ENCODE measurements around the gene SLX4.

SLX4 gene

GRCh38 chr16:3581392-3581791, 30.0 kb downstream of the SLX4 start:
- Histone ChIP-seq H3K36me3 (ENCODE audit: control insufficient read depth, insufficient read depth, low read length) (no peaks in the 10 kb centered on the region), H3K4me1 (ENCODE audit: control insufficient read depth, insufficient read depth, low read length, poor library complexity, severe bottlenecking) (peaks cover 17% of the 10 kb centered on the region), H3K9me3 (ENCODE audit: control insufficient read depth, low read length) (no peaks in the 10 kb centered on the region), H3K4me3 (ENCODE audit: insufficient read depth, low read depth, low read length, poor library complexity, severe bottlenecking) (no peak overlapping the region), H3K27ac (ENCODE audit: insufficient read depth, low read length, poor library complexity, severe bottlenecking) (no peak overlapping the region), H3K27me3 (replicated peaks; ENCODE audit: control insufficient read depth, insufficient read depth, low read length, poor library complexity, severe bottlenecking) (no peaks in the 10 kb centered on the region)
- DNase-seq: no peak

- Histone ChIP-seq H3K36me3 (ENCODE audit: control insufficient read depth, insufficient read depth, low read length) (no peaks in the 10 kb centered on the region), H3K27ac (ENCODE audit: insufficient read depth, low read length, poor library complexity, severe bottlenecking) (no peak overlapping the region), H3K4me1 (ENCODE audit: control insufficient read depth, insufficient read depth, low read length, poor library complexity, severe bottlenecking) (peaks cover 19% of the 10 kb centered on the region), H3K27me3 (replicated peaks; ENCODE audit: control insufficient read depth, insufficient read depth, low read length, poor library complexity, severe bottlenecking) (no peaks in the 10 kb centered on the region), H3K4me3 (ENCODE audit: insufficient read depth, low read depth, low read length, poor library complexity, severe bottlenecking) (no peak overlapping the region), H3K9me3 (ENCODE audit: control insufficient read depth, low read length) (no peaks in the 10 kb centered on the region)
- no peak for DNase-seq
Observed at GRCh38 chr16:3580686-3581085, 30.7 kb downstream of the SLX4 start.

GRCh38 chr16:3580251-3580651, 31.2 kb downstream of the SLX4 start:
- no peak for DNase-seq
- Histone ChIP-seq H3K27me3 (replicated peaks; ENCODE audit: control insufficient read depth, insufficient read depth, low read length, poor library complexity, severe bottlenecking) (no peaks in the 10 kb centered on the region), H3K27ac (ENCODE audit: insufficient read depth, low read length, poor library complexity, severe bottlenecking) (peak overlapping the region; percentile 7), H3K4me3 (ENCODE audit: insufficient read depth, low read depth, low read length, poor library complexity, severe bottlenecking) (no peak overlapping the region), H3K4me1 (ENCODE audit: control insufficient read depth, insufficient read depth, low read length, poor library complexity, severe bottlenecking) (peaks cover 23% of the 10 kb centered on the region), H3K36me3 (ENCODE audit: control insufficient read depth, insufficient read depth, low read length) (no peaks in the 10 kb centered on the region), H3K9me3 (ENCODE audit: control insufficient read depth, low read length) (no peaks in the 10 kb centered on the region)

- Histone ChIP-seq H3K27me3 (replicated peaks; ENCODE audit: control insufficient read depth, insufficient read depth, low read length, poor library complexity, severe bottlenecking) (no peaks in the 10 kb centered on the region), H3K27ac (ENCODE audit: insufficient read depth, low read length, poor library complexity, severe bottlenecking) (no peak overlapping the region), H3K4me1 (ENCODE audit: control insufficient read depth, insufficient read depth, low read length, poor library complexity, severe bottlenecking) (peaks cover 26% of the 10 kb centered on the region), H3K9me3 (ENCODE audit: control insufficient read depth, low read length) (no peaks in the 10 kb centered on the region), H3K4me3 (ENCODE audit: insufficient read depth, low read depth, low read length, poor library complexity, severe bottlenecking) (no peak overlapping the region), H3K36me3 (ENCODE audit: control insufficient read depth, insufficient read depth, low read length) (no peaks in the 10 kb centered on the region)
- DNase-seq: no peak
Observed at GRCh38 chr16:3579776-3580175, 31.6 kb downstream of the SLX4 start.

GRCh38 chr16:3578610-3579551, 32.5 kb downstream of the SLX4 start:
- Histone ChIP-seq H3K9me3 (ENCODE audit: control insufficient read depth, low read length) (no peaks in the 10 kb centered on the region), H3K4me1 (ENCODE audit: control insufficient read depth, insufficient read depth, low read length, poor library complexity, severe bottlenecking) (peaks cover 31% of the 10 kb centered on the region), H3K27ac (ENCODE audit: insufficient read depth, low read length, poor library complexity, severe bottlenecking) (peak overlapping the region; percentile 77), H3K4me3 (ENCODE audit: insufficient read depth, low read depth, low read length, poor library complexity, severe bottlenecking) (peak overlapping the region; percentile 81), H3K36me3 (ENCODE audit: control insufficient read depth, insufficient read depth, low read length) (no peaks in the 10 kb centered on the region), H3K27me3 (replicated peaks; ENCODE audit: control insufficient read depth, insufficient read depth, low read length, poor library complexity, severe bottlenecking) (no peaks in the 10 kb centered on the region)
- peak in 2 of 3 donors; percentile 39 for DNase-seq

DNA sequence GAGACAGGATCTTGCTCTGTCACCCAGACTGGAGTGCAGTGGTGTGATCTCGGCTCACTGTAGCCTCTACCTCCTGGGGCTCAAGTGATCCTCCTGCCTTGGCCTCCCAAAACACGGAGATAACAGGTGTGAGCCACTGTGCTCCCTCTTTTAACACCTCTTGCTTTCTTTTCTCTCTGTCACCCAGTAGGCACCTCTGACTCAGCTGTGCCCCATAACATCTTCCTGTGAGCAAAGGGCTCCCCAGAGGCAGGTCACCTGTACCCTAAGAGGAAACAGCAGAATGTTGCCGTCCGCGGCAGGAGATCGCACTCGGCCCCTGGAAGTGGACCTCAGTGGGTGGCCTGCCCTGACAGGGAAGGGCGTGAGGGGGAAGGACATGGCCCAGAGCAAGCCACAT, 33.3 kb downstream of the SLX4 start:
- Histone ChIP-seq H3K27ac (ENCODE audit: insufficient read depth, low read length, poor library complexity, severe bottlenecking) (peak overlapping the region; percentile 77), H3K4me1 (ENCODE audit: control insufficient read depth, insufficient read depth, low read length, poor library complexity, severe bottlenecking) (peaks cover 31% of the 10 kb centered on the region), H3K9me3 (ENCODE audit: control insufficient read depth, low read length) (no peaks in the 10 kb centered on the region), H3K27me3 (replicated peaks; ENCODE audit: control insufficient read depth, insufficient read depth, low read length, poor library complexity, severe bottlenecking) (no peaks in the 10 kb centered on the region), H3K36me3 (ENCODE audit: control insufficient read depth, insufficient read depth, low read length) (no peaks in the 10 kb centered on the region), H3K4me3 (ENCODE audit: insufficient read depth, low read depth, low read length, poor library complexity, severe bottlenecking) (peak overlapping the region; percentile 81)
- DNase-seq: peak; percentile 21 to 36 (median 26)

- H3K4me1 ChIP-seq (ENCODE audit: control insufficient read depth, insufficient read depth, low read length, poor library complexity, severe bottlenecking): peaks cover 31% of the 10 kb centered on the region
- H3K9me3 ChIP-seq (ENCODE audit: control insufficient read depth, low read length): no peaks in the 10 kb centered on the region
- H3K27ac ChIP-seq (ENCODE audit: insufficient read depth, low read length, poor library complexity, severe bottlenecking): peak within 1 kb of the TSS; percentile 77
- H3K4me3 ChIP-seq (ENCODE audit: insufficient read depth, low read depth, low read length, poor library complexity, severe bottlenecking): peak within 1 kb of the TSS; percentile 81
- H3K36me3 ChIP-seq (ENCODE audit: control insufficient read depth, insufficient read depth, low read length): no peaks in the 10 kb centered on the region
- H3K27me3 ChIP-seq (replicated peaks; ENCODE audit: control insufficient read depth, insufficient read depth, low read length, poor library complexity, severe bottlenecking): no peaks in the 10 kb centered on the region
- peak; percentile 24 to 25 (median 24) for DNase-seq
Observed at GRCh38 chr16:3577302-3577752, 34.1 kb downstream of the SLX4 start, which contains the start of gene NLRC3. Gene NLRC3, minus strand, starts transcription at chr16:3577403. Its CDS starts 12,367 bp downstream, at chr16:3565036.

DNA sequence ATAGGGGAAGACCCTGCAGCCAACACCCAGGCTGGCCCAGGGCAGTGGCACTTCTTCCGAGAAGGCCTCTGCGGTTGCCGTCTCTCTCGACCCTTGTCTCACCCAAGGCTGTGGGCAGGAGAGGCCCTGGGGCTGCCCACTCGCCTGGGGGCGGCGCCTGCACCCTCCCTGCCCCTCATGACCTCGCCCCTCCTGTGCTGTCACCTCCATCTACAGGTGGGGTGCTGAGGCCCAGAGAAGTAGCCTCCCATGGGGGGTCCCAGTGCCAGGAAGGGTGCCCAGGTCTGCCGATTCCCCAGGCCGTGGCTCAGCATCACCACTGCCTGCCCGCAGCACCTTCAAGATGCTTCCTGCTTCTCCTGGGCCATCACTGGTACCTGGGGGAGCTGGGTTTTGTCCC, 35.2 kb downstream of the SLX4 start:
- H3K27ac ChIP-seq (ENCODE audit: insufficient read depth, low read length, poor library complexity, severe bottlenecking): peak overlapping the region; percentile 77
- peak overlapping the region; percentile 81 for H3K4me3 ChIP-seq (ENCODE audit: insufficient read depth, low read depth, low read length, poor library complexity, severe bottlenecking)
- H3K27me3 ChIP-seq (replicated peaks; ENCODE audit: control insufficient read depth, insufficient read depth, low read length, poor library complexity, severe bottlenecking): no peaks in the 10 kb centered on the region
- DNase-seq: no peak
- peaks cover 31% of the 10 kb centered on the region for H3K4me1 ChIP-seq (ENCODE audit: control insufficient read depth, insufficient read depth, low read length, poor library complexity, severe bottlenecking)
- H3K36me3 ChIP-seq (ENCODE audit: control insufficient read depth, insufficient read depth, low read length): peaks cover under 1% of the 10 kb centered on the region
- no peaks in the 10 kb centered on the region for H3K9me3 ChIP-seq (ENCODE audit: control insufficient read depth, low read length)

DNA sequence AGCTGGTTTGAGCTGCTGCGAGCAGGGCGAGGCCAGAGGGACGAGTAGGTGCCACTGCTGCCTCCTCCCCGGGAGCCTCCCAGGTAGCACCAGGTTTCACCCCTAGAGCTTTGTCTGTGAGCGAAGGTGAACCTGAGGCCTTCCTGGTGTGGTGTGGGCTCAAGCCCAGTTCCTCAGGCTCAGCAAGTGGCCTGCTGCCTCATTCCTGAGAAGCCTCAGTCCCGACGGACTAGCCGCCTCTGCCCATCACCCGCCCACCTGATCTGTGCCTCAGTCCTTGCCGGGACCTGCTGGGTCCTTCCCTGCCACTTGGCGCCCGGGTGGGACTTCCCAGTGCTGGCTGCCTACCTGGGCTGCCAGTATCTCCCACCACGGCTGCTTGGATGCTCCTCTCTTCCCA, 35.9 kb downstream of the SLX4 start:
- DNase-seq: no peak
- peaks cover 31% of the 10 kb centered on the region for H3K4me1 ChIP-seq (ENCODE audit: control insufficient read depth, insufficient read depth, low read length, poor library complexity, severe bottlenecking)
- H3K9me3 ChIP-seq (ENCODE audit: control insufficient read depth, low read length): peaks cover 4% of the 10 kb centered on the region
- H3K27ac ChIP-seq (ENCODE audit: insufficient read depth, low read length, poor library complexity, severe bottlenecking): peak overlapping the region; percentile 77
- H3K27me3 ChIP-seq (replicated peaks; ENCODE audit: control insufficient read depth, insufficient read depth, low read length, poor library complexity, severe bottlenecking): no peaks in the 10 kb centered on the region
- H3K4me3 ChIP-seq (ENCODE audit: insufficient read depth, low read depth, low read length, poor library complexity, severe bottlenecking): peak overlapping the region; percentile 81
- H3K36me3 ChIP-seq (ENCODE audit: control insufficient read depth, insufficient read depth, low read length): peaks cover 8% of the 10 kb centered on the region

- Histone ChIP-seq H3K4me3 (ENCODE audit: insufficient read depth, low read depth, low read length, poor library complexity, severe bottlenecking) (no peak overlapping the region), H3K36me3 (ENCODE audit: control insufficient read depth, insufficient read depth, low read length) (peaks cover 18% of the 10 kb centered on the region), H3K9me3 (ENCODE audit: control insufficient read depth, low read length) (peaks cover 6% of the 10 kb centered on the region), H3K4me1 (ENCODE audit: control insufficient read depth, insufficient read depth, low read length, poor library complexity, severe bottlenecking) (peaks cover 21% of the 10 kb centered on the region), H3K27me3 (replicated peaks; ENCODE audit: control insufficient read depth, insufficient read depth, low read length, poor library complexity, severe bottlenecking) (no peaks in the 10 kb centered on the region), H3K27ac (ENCODE audit: insufficient read depth, low read length, poor library complexity, severe bottlenecking) (peak overlapping the region; percentile 37)
- DNase-seq: no peak
Observed at GRCh38 chr16:3574195-3574594, 37.2 kb downstream of the SLX4 start.

Data from effector memory CD4-positive, alpha-beta T cell (primary cell).